Stimulated activated CD4-positive, alpha-beta T cell treated with anti-CD3 and anti-CD28 coated beads, TNF-alpha, amount 100 ng/mL, for 24 hours (primary cell): ENCODE measurements around the gene SVBP.
"Not testable (repeated sequence)": the region's sequence is repeated elsewhere in the genome, so short reads cannot be mapped to it uniquely, and the experiment has no call there.

Experiments
- DNase-seq, 3 experiments: peaks; one replicate each; pipeline ENCODE4 v3.0.0-alpha.2; 2020; ENCODE audit warnings: low read depth in 3 of 3

The SVBP gene, protein sequence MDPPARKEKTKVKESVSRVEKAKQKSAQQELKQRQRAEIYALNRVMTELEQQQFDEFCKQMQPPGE

DNA sequence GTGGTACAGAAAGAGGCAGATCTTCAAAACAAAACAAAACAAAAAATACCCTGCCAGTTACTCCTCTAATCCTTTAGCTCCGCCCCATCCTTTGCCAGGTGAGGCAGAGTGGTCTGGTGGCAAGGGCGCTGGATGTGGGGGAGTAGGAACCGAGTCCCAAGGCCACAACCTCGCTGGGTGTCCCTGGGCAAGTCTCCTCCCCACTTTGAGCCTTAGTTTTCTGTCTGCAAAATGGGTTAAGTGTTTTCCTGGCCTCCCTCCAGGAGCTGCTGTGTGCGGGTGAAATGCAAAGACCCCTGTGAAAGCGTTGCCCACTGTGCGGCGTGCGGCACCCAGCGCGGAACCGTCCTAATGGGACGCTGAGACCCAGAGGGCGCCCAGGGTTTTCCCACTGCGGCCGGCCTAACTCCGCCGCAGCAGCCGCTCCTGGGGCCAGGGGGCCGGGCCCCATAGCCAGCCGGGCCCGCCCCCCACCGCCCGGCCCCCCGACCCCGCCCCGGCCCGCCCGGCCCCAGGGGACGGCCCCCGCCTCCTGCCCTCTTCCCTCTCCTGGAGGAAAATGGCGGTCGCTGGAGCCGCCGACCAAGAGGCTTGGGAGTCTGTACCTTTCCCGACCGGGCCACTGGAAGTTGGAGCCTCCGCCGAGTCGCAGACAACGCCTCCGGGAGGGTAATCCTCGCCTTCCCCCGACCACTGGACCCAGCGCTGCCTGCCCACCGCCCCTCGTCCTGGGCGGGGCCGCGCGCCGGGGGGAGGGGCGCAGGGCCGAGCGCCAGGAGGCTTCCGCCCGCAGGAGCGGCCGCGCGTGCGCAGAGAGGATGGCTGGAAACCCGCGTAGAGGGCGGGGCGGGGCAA, at the start of gene SVBP, which contains the start of gene ERMAP:
SVBP (minus strand) TSS at position 813 of the 855 bp plus-strand sequence. CDS start 853 bp downstream, outside the sequence.
ERMAP (plus strand) TSS at position 538 of the 855 bp plus-strand sequence. CDS start 13,327 bp downstream, outside the sequence.
- peak; percentile 90 to 92 (median 92) for DNase-seq

GRCh38 chr1:42866549-42866948, 49.4 kb upstream of the SVBP start:
- no peak for DNase-seq

- DNase-seq: no peak
These were observed 43.8 kb upstream of the SVBP start for GRCh38 chr1:42861014-42861399.

- DNase-seq: no peak
These were observed 43.3 kb upstream of the SVBP start for GRCh38 chr1:42860339-42861013.

- DNase-seq: not testable (repeated sequence)
These were observed 42.2 kb upstream of the SVBP start for GRCh38 chr1:42859366-42859765.

GRCh38 chr1:42856554-42856953, 39.4 kb upstream of the SVBP start:
- DNase-seq: not testable (repeated sequence)

GRCh38 chr1:42853116-42853884, 36.1 kb upstream of the SVBP start:
- DNase-seq: no peak

GRCh38 chr1:42852608-42852980, 35.4 kb upstream of the SVBP start:
- no peak for DNase-seq

DNA sequence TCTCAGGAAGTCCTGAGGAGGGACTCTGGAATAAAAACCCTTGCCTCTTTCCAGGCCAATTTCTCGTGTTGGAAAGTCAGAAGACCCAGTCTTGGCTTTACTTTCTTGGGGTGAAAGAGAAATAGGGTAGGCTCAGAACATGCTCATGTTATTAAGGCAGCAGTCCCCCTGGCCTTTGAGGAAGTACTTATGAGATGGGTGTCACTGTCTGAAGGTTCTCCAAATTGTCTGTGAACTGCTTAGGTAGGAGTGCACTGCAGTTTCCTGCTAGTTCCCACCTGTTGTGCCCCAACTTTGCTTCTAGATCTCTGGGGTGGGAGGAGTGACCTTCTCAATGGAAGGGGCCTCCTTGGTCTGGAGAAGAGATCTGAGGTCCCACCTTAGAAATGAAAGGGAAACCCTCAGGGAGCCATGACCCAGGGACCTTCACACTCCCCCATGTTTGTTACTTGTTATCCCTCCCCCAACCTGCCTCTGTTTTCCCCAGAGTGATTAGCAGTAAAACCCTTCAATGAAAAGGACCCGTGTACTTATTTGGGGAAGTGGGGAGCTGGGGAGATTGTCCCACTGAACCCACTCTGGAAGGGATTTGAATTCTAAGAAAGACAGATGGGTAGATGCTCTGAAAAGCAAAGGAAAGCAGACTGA, 34.9 kb upstream of the SVBP start:
- no peak for DNase-seq

DNA sequence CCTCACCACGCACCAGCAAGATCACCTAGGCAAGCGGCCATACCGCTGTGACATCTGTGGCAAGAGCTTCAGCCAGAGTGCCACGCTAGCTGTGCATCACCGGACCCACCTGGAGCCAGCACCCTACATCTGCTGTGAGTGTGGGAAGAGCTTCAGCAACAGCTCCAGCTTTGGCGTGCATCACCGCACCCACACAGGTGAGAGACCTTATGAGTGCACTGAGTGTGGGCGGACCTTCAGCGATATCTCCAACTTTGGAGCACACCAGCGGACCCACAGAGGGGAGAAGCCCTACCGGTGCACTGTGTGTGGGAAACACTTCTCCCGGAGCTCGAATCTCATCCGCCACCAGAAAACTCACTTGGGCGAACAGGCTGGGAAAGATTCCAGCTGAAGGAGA, 34.2 kb upstream of the SVBP start:
- DNase-seq: no peak

- no peak for DNase-seq
These were observed 32.7 kb upstream of the SVBP start for GRCh38 chr1:42849944-42850343.

GRCh38 chr1:42848823-42849537, 31.8 kb upstream of the SVBP start:
- DNase-seq: no peak

DNA sequence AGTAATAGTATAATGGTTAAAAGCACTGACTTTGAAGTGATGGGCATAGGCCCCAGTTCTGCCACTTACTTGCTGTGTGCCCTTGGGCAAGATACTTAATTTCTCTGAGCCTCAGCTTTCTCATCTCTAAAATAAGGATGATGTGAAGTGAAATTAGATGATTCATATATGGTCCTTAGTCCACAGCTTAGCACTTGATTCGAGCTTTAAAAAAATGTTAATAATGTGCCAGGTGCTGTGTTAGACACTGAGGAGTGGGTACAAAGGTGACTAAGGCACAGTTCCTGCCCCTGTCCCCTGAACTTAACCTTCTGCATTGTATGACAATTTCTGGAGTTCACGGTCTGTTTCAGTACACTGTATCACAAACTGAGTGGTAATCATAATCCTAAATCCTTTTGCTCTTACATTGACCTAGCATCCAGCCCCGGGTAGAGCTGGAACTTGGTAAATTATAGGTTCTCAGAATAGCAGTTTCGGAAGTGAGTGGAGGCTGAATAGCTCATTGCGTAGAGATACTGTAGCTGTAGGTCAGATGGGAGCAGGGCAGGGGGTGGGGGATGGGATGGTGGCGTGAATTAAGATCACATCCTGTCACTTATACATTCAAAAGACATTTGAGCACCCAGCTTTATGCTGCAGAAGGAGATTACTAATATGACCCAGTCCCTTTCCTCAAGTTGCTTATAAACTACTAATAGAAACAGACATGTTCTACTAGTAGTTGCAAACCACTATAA, 30.7 kb upstream of the SVBP start:
- no peak for DNase-seq

DNA sequence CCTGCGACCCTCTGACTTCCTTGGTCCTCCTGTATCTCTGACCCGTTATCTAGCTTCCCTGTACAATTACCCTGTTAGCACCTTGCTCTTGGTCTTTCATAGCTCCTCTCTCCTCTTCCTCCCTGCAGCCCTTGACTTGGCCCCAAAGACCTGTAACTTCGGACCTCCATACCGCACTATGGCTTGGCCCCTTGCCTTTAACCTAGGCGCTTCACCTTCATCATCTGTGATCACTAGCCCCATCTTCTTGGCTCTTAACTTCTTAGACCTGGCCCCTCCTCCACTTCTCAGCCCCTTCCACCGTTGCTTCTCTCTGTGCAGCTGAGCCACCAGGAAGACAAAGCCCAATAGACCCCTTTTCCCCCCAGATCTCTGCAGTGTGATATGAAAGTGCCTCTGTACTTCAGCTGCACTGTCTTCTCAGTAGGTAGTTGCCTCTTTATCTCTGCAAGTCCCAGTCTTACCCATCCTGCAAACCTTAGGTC, 30.0 kb upstream of the SVBP start:
- no peak for DNase-seq

GRCh38 chr1:42846257-42847110, 29.3 kb upstream of the SVBP start, which contains the start of gene ZNF691:
Gene ZNF691, plus strand, starts transcription at chr1:42846613. Its CDS starts 3,046 bp downstream, at chr1:42849659.
- peak; percentile 78 to 87 (median 83) for DNase-seq

GRCh38 chr1:42845866-42846256, 28.7 kb upstream of the SVBP start:
- no peak for DNase-seq

- no peak for DNase-seq
These were observed 28.0 kb upstream of the SVBP start for GRCh38 chr1:42845193-42845592.

DNA sequence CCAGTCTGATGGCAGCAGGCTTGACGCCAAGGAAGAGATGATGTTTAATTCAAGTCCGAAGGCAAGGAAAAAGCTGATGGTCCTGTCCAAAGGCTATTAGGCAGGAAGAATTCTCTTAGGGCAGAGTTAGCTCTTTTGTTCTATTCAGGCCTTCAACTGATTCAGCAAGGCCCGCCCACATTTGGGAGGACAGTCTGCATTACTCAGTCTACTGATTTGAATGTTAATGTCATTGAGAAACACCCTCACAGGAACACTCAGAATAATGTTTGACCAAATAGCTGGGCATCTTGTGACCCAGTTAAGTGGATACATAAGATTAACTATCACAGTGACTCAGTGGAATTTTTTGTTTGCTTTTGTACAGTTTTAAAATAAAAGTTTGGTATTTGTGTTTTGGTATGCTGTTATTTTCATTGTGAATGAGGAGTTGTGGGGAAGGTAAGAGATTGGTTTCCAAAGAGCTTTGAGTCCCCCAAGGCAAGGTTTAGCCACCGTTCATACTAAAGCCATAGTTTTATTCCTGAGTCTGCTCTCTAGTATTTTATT, 27.5 kb upstream of the SVBP start:
- DNase-seq: no peak
